CD8-positive, alpha-beta memory T cell (primary cell): ENCODE data around the gene PLAC9. TPM values are rescaled to one million over a fixed set of nuclear protein-coding genes. Genes with fewer than 3 reads are reported as not detected.

Source experiments
- CTCF ChIA-PET: fragments of 350-600 bp; sonication (Branson Sonifier 250); formaldehyde crosslinking; loops from one replicate; lab custom pipeline; 2021; ENCODE audit warnings: antibody characterized with exemption; lab: Charles Lee
- POLR2A ChIA-PET: fragments of 350-600 bp; sonication (Branson Sonifier 250); formaldehyde crosslinking; loops from one replicate; lab custom pipeline; 2021; ENCODE audit warnings: antibody characterized with exemption; lab: Charles Lee
- DNase-seq, 5 donors: peaks; one replicate each; pipeline versions ENCODE4 v3.0.0 to v3.0.0-alpha.2; 2020 to 2022; ENCODE audit warnings: mixed read lengths in 1 of 5
- H3K27ac ChIP-seq: one replicate; pipeline ENCODE4 v1.7.0; 2013; ENCODE audit warnings: low read depth, mild to moderate bottlenecking, low read length, moderate library complexity
- H3K27me3 ChIP-seq: 2 replicates; pipeline ENCODE4 v1.7.0; 2013; ENCODE audit warnings: low read length, mild to moderate bottlenecking; ENCODE audit not compliant: insufficient read depth, poor library complexity, severe bottlenecking
- H3K36me3 ChIP-seq: 2 replicates; pipeline ENCODE4 v1.7.0; 2013; ENCODE audit warnings: mild to moderate bottlenecking, low read length, moderate library complexity; ENCODE audit not compliant: insufficient read depth
- H3K4me1 ChIP-seq: 2 replicates; pipeline ENCODE4 v1.7.0; 2013; ENCODE audit warnings: mild to moderate bottlenecking, low read length, moderate library complexity; ENCODE audit not compliant: insufficient read depth
- H3K4me3 ChIP-seq: 2 replicates; pipeline ENCODE4 v1.7.0; 2013; ENCODE audit warnings: mild to moderate bottlenecking, low read length
- H3K9me3 ChIP-seq: 2 replicates; pipeline ENCODE4 v1.7.0; 2013; ENCODE audit warnings: mild to moderate bottlenecking, low read length
- H3K27ac Mint-ChIP-seq, 8 donors: one replicate each; pipeline ENCODE4 v1.8.0; 2020 to 2021; ENCODE audit warnings: mixed read lengths in 8 of 8, mild to moderate bottlenecking in 6 of 8, inconsistent platforms in 3 of 8, moderate library complexity in 3 of 8
- H3K27me3 Mint-ChIP-seq, 2 donors: one replicate each; pipeline ENCODE4 v1.8.0; 2020 to 2021; ENCODE audit warnings: mixed read lengths in 2 of 2, mild to moderate bottlenecking in 1 of 2, moderate library complexity in 1 of 2
- H3K36me3 Mint-ChIP-seq, 3 donors: one replicate each; pipeline ENCODE4 v1.8.0; 2020 to 2021; ENCODE audit warnings: mixed read lengths in 3 of 3, inconsistent platforms in 1 of 3, mild to moderate bottlenecking in 1 of 3
- H3K4me1 Mint-ChIP-seq, 3 donors: one replicate each; pipeline ENCODE4 v1.8.0; 2020 to 2021; ENCODE audit warnings: mixed read lengths in 3 of 3, inconsistent platforms in 1 of 3, mild to moderate bottlenecking in 1 of 3
- H3K4me3 Mint-ChIP-seq, 7 donors: one replicate each; pipeline ENCODE4 v1.8.0; 2020 to 2021; ENCODE audit warnings: mixed read lengths in 7 of 7, mild to moderate bottlenecking in 6 of 7, moderate library complexity in 4 of 7, inconsistent platforms in 2 of 7
- H3K9me3 Mint-ChIP-seq, 5 donors: one replicate each; pipeline ENCODE4 v1.8.0; 2020 to 2022; ENCODE audit warnings: mixed read lengths in 5 of 5, mild to moderate bottlenecking in 3 of 5, moderate library complexity in 2 of 5, inconsistent platforms in 1 of 5
- polyA plus RNA-seq: library from polyadenylated mRNA; unstranded; fragments of 300-500 nt; fragmentation: Illumina TruSeq; gene quantifications from one replicate; pipeline ENCODE4 v1.2.3, GENCODE V29; 2021
- total RNA-seq, 2 experiments: library from RNA; stranded (reverse); gene quantifications; one replicate each; pipeline ENCODE4 v1.2.3, GENCODE V29; 2021

PLAC9 gene
- total and polyA plus RNA-seq, 3 experiments from 2014 or later, result not detected

GRCh38 chr10:80149123-80149522, 16.6 kb downstream of the PLAC9 start:
- Mint-ChIP-seq H3K9me3 (peaks cover 0 to 7% (median 4%) of the 10 kb centered on the region in 5 donors), H3K27me3 (peaks cover 0 to 3% of the 10 kb centered on the region in 2 donors), H3K27ac (peak overlapping the region in 5 of 8 donors; percentile 23 to 83 (median 64)), H3K36me3 (peaks cover 24 to 54% (median 25%) of the 10 kb centered on the region in 3 donors), H3K4me1 (peaks cover 11 to 16% (median 15%) of the 10 kb centered on the region in 3 donors), H3K4me3 (no peak overlapping the region)
- CTCF ChIA-PET, result interaction anchor here (0.7 to 3.9 kb wide), 2 partner anchors 55 to 72 kb away, joined by 3 to 23 read pairs; no protein-coding TSS in a partner anchor
- Histone ChIP-seq H3K27me3 (no peaks in the 10 kb centered on the region), H3K9me3 (peaks cover 5% of the 10 kb centered on the region), H3K36me3 (peaks cover 14% of the 10 kb centered on the region), H3K4me3 (no peak overlapping the region), H3K4me1 (peaks cover 9% of the 10 kb centered on the region), H3K27ac (no peak overlapping the region)
- DNase-seq, result no peak
- POLR2A ChIA-PET, result interaction anchor here (0.8 kb wide), 1 partner anchor 39 kb away, joined by 3 read pairs; no protein-coding TSS in a partner anchor

DNA sequence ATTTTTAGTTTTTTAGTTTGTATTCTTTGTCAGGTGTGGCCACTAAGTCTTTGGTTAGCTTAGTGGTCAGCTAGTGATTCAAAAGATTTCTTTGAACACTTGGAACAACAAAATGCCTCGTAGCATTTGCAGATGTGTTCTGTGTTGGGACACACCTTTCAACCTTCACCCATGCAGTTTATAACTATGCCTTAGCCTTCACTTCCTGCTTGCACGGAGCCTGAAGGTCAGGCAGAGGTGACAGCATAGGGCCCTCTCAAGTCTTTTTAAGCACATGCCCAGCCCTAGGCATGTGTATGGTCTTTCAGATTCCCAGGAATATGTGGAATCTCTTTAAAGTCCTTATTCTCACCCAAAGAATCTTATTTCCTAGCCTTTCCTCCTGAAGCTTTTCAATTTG, 17.6 kb downstream of the PLAC9 start:
- Histone ChIP-seq H3K27me3 (no peaks in the 10 kb centered on the region), H3K9me3 (peaks cover 5% of the 10 kb centered on the region), H3K36me3 (peaks cover 23% of the 10 kb centered on the region), H3K4me3 (no peak overlapping the region), H3K4me1 (peaks cover 1% of the 10 kb centered on the region), H3K27ac (no peak overlapping the region)
- ChIA-PET CTCF (interaction anchor here (1.0 to 3.1 kb wide), 3 partner anchors 16 to 72 kb away, joined by 3 to 11 read pairs (median 10); no protein-coding TSS in a partner anchor), POLR2A (no interaction called here)
- Mint-ChIP-seq H3K4me3 (no peak overlapping the region), H3K27me3 (no peaks in the 10 kb centered on the region), H3K9me3 (peaks cover 0 to 7% (median 4%) of the 10 kb centered on the region in 5 donors), H3K27ac (peak overlapping the region in 5 of 8 donors; percentile 0 to 92 (median 68)), H3K4me1 (peaks cover 3 to 6% (median 5%) of the 10 kb centered on the region in 3 donors), H3K36me3 (peaks cover 24 to 65% (median 31%) of the 10 kb centered on the region in 3 donors)
- no peak for DNase-seq

DNA sequence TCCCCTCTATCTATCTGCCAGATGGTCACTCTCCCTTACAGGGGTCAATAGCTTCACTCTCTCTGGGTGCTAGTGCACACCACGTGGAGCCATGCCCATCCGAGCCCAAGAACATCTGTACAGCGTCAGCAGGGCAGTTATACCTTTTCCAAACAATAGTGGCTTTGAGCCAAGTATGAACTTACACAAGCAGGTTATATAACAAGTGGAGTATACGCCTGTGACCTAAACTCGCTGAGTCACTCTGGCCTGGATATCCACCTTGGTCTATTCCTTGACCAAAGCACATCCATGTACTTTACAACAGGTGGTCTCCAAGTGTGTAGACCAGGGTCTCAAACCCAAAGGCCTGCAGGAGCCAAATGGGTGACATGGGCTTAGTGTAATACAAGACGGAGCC, 20.3 kb downstream of the PLAC9 start:
- ChIA-PET CTCF (interaction anchor here (1.2 to 3.1 kb wide), 2 partner anchors 9 to 14 kb away, joined by 3 to 10 read pairs; no protein-coding TSS in a partner anchor), POLR2A (no interaction called here)
- H3K36me3 Mint-ChIP-seq, result peaks cover 24 to 91% (median 44%) of the 10 kb centered on the region in 3 donors

GRCh38 chr10:80153460-80153859, 20.9 kb downstream of the PLAC9 start:
- CTCF ChIA-PET, result no interaction called here
- H3K4me1 ChIP-seq, result no peaks in the 10 kb centered on the region
- peak in 1 of 5 donors; percentile 13 for DNase-seq
- H3K27ac ChIP-seq, result no peak overlapping the region
- H3K4me3 ChIP-seq, result no peak overlapping the region
- Mint-ChIP-seq H3K4me1 (no peaks in the 10 kb centered on the region), H3K27me3 (no peaks in the 10 kb centered on the region), H3K27ac (peak overlapping the region in 2 of 8 donors; percentile 48 to 87), H3K36me3 (peaks cover 24 to 96% (median 45%) of the 10 kb centered on the region in 3 donors), H3K4me3 (no peak overlapping the region), H3K9me3 (peaks cover 0 to 7% (median 4%) of the 10 kb centered on the region in 5 donors)
- H3K9me3 ChIP-seq, result peaks cover 5% of the 10 kb centered on the region
- POLR2A ChIA-PET, result interaction anchor here (0.7 kb wide), 1 partner anchor 50 kb away, joined by 3 read pairs; no protein-coding TSS in a partner anchor
- peaks cover 55% of the 10 kb centered on the region for H3K36me3 ChIP-seq
- H3K27me3 ChIP-seq, result no peaks in the 10 kb centered on the region

More for the DNA sequence above, 20.3 kb downstream of the PLAC9 start:
- no peak for DNase-seq
- Histone ChIP-seq H3K4me1 (no peaks in the 10 kb centered on the region), H3K36me3 (peaks cover 49% of the 10 kb centered on the region), H3K9me3 (peaks cover 5% of the 10 kb centered on the region), H3K4me3 (no peak overlapping the region), H3K27ac (no peak overlapping the region), H3K27me3 (no peaks in the 10 kb centered on the region)
- no peaks in the 10 kb centered on the region for H3K27me3 Mint-ChIP-seq
- peak overlapping the region in 5 of 8 donors; percentile 3 to 91 (median 5) for H3K27ac Mint-ChIP-seq
- peaks cover 0 to 7% (median 4%) of the 10 kb centered on the region in 5 donors for H3K9me3 Mint-ChIP-seq
- no peaks in the 10 kb centered on the region for H3K4me1 Mint-ChIP-seq
- H3K4me3 Mint-ChIP-seq, result no peak overlapping the region

DNA sequence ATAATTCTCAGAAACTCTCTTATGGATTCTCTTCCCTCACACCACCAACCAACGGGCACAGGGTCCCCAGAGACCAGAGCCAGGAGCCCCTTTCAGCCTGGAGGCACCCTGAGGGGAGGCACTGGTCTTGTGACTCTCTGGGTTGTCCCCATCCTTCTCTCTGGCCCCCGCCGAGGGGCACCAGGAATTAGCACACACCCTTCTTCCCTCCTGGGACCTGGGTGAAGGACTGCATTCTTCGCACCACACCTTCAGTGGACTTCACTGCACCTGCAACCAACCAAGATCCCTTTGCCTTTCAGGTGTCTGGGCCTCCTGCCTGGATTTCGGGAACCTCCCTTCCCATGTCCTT, 22.1 kb downstream of the PLAC9 start:
- ChIA-PET POLR2A (no interaction called here), CTCF (interaction anchor here (2.7 kb wide), 1 partner anchor 11 kb away, joined by 12 read pairs; no protein-coding TSS in a partner anchor)
- Histone ChIP-seq H3K9me3 (peaks cover under 1% of the 10 kb centered on the region), H3K4me1 (no peaks in the 10 kb centered on the region), H3K4me3 (no peak overlapping the region), H3K27me3 (no peaks in the 10 kb centered on the region), H3K36me3 (peaks cover 65% of the 10 kb centered on the region), H3K27ac (no peak overlapping the region)
- DNase-seq, result peak in 1 of 5 donors; percentile 16
- no peaks in the 10 kb centered on the region for H3K27me3 Mint-ChIP-seq
- no peaks in the 10 kb centered on the region for H3K4me1 Mint-ChIP-seq
- H3K9me3 Mint-ChIP-seq, result peaks cover 0 to 6% (median 0%) of the 10 kb centered on the region in 5 donors
- H3K27ac Mint-ChIP-seq, result peak overlapping the region in 1 of 8 donors; percentile 40
- peaks cover 13 to 97% (median 38%) of the 10 kb centered on the region in 3 donors for H3K36me3 Mint-ChIP-seq
- H3K4me3 Mint-ChIP-seq, result no peak overlapping the region

DNA sequence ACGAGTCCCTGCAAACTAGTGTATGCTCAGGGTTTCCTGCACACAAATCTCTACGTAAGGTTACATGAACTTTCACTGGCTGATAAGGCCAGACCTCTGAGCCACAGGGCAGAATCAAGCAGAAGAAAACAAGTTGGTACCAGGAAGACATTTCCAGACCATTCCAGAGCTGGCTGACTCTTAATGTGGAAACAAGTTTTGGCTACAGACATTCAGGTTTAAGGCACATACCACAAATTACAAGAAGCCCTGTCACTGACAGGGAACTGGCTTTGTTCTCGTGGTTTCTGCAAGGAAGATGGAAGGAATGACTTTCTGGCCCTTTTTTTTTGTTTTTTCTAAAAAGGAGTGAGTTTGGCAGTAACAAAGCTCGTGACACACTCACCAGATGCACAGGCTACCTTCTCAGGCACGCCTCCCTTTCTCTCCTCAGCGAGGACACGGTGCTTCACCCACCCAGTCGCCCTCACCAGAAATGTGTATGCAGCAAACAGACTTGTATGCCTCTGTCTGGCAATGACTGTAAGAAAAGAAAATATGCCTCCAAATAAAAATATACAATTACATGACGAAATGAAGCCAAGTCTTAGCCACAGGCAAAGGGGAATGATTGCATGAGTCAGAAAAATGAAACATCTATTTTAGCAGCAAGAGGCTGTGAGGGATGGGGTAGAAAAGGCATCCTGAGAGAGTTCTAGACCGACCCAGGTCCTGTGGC, 22.6 kb downstream of the PLAC9 start:
- Mint-ChIP-seq H3K27me3 (no peaks in the 10 kb centered on the region), H3K36me3 (peaks cover 11 to 98% (median 43%) of the 10 kb centered on the region in 3 donors), H3K4me1 (no peaks in the 10 kb centered on the region), H3K9me3 (peaks cover 0 to 6% (median 0%) of the 10 kb centered on the region in 5 donors), H3K27ac (peak overlapping the region in 4 of 8 donors; percentile 10 to 87 (median 27)), H3K4me3 (no peak overlapping the region)
- no peak for DNase-seq
- Histone ChIP-seq H3K27me3 (no peaks in the 10 kb centered on the region), H3K36me3 (peaks cover 70% of the 10 kb centered on the region), H3K4me3 (no peak overlapping the region), H3K9me3 (no peaks in the 10 kb centered on the region), H3K4me1 (no peaks in the 10 kb centered on the region), H3K27ac (no peak overlapping the region)
- POLR2A ChIA-PET, result no interaction called here
- CTCF ChIA-PET, result interaction anchor here (2.7 kb wide), 1 partner anchor 12 kb away, joined by 12 read pairs; no protein-coding TSS in a partner anchor

DNA sequence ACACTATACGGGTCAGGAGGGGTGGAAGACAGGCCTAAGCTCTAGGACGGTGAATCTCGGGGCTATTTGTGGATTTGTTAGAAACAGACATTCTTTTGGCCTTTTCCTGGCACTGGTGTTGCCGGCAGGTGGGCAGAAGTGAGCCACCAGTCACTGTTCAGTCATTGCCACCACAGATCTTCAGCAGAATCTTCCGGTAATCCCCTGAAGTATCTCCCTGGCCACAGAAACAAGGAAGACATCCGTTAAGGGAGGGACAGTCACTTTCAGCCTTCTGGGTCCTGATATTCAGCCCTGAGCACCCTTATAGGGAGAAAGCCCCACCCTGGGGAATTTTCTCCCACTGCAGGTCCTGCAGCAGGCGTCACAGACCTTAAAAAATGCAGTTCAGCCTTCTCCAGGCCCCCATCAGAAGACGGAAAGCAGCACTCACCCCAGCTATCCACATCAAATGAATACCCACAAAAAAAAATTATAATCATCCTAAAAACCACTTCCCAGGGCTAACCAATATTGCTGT, 23.2 kb downstream of the PLAC9 start:
- H3K9me3 Mint-ChIP-seq, result peaks cover 0 to 2% (median 0%) of the 10 kb centered on the region in 5 donors
- no peaks in the 10 kb centered on the region for H3K27me3 ChIP-seq
- no peak overlapping the region for H3K4me3 ChIP-seq
- no peaks in the 10 kb centered on the region for H3K4me1 ChIP-seq
- ChIA-PET POLR2A (no interaction called here), CTCF (interaction anchor here (1.1 to 2.7 kb wide), 2 partner anchors 12 to 16 kb away, joined by 3 to 12 read pairs; no protein-coding TSS in a partner anchor)
- H3K4me3 Mint-ChIP-seq, result peak overlapping the region in 1 of 7 donors; percentile 45
- no peaks in the 10 kb centered on the region for H3K9me3 ChIP-seq
- no peaks in the 10 kb centered on the region for H3K27me3 Mint-ChIP-seq
- peaks cover 70% of the 10 kb centered on the region for H3K36me3 ChIP-seq
- H3K27ac ChIP-seq, result no peak overlapping the region
- H3K27ac Mint-ChIP-seq, result peak overlapping the region in 5 of 8 donors; percentile 10 to 73 (median 40)
- peaks cover 5 to 98% (median 43%) of the 10 kb centered on the region in 3 donors for H3K36me3 Mint-ChIP-seq
- DNase-seq, result peak in 1 of 5 donors; percentile 16
- no peaks in the 10 kb centered on the region for H3K4me1 Mint-ChIP-seq
